Gastroesophageal sphincter (tissue), 4 donors: ENCODE data around the gene GABRB3. TPM values are rescaled to one million over a fixed set of nuclear protein-coding genes. Genes with fewer than 3 reads are reported as not detected.

ENCODE experiments used
- ATAC-seq: fragments of 150-250 bp; one replicate; pipeline ENCODE4 v1.9.1; 2016; ENCODE audit warnings: mild to moderate bottlenecking, moderate library complexity
- H3K27ac ChIP-seq, 4 donors: fragments of 200-600 bp; sonication (generic) in 3 of 4; 1 replicate in 3 of 4; 2 replicates in 1 of 4; pipeline ENCODE4 v1.5.1; 2016 to 2019
- H3K27me3 ChIP-seq: fragments of 200-600 bp; sonication (generic); one replicate; pipeline ENCODE4 v1.5.1; 2019
- H3K36me3 ChIP-seq, 2 donors: fragments of 200-600 bp; sonication (generic); one replicate each; pipeline ENCODE4 v1.5.1; 2019; ENCODE audit warnings: control low read depth in 1 of 2
- H3K4me1 ChIP-seq, 3 donors: fragments of 200-600 bp; sonication (generic); 1 replicate in 2 of 3; 2 replicates in 1 of 3; pipeline ENCODE4 v1.5.1; 2016 to 2019; ENCODE audit warnings: control low read depth in 2 of 3
- H3K4me3 ChIP-seq, 2 donors: fragments of 200-600 bp; sonication (generic); one replicate each; pipeline ENCODE4 v1.5.1; 2019; ENCODE audit warnings: mild to moderate bottlenecking in 1 of 2, moderate library complexity in 1 of 2
- H3K9me3 ChIP-seq, 3 donors: fragments of 200-600 bp; sonication (generic); one replicate each; pipeline ENCODE4 v1.5.1; 2017 to 2019; ENCODE audit warnings: control low read depth in 2 of 3
- EP300 ChIP-seq: sonication (generic); formaldehyde crosslinking; IDR thresholded peaks from one replicate; pipeline ENCODE4 v1.6.1; 2017; ENCODE audit warnings: antibody characterized with exemption, mild to moderate bottlenecking
- POLR2A ChIP-seq, 2 donors: fragments of 450-650 bp; IDR thresholded peaks; one replicate each; pipeline ENCODE4 v1.6.1; 2017; ENCODE audit warnings: antibody characterized with exemption in 2 of 2, mild to moderate bottlenecking in 2 of 2, moderate library complexity in 1 of 2
- POLR2AphosphoS5 ChIP-seq: sonication (generic); formaldehyde crosslinking; IDR thresholded peaks from one replicate; pipeline ENCODE4 v1.6.1; 2017; ENCODE audit warnings: antibody characterized with exemption
- WGBS, 2 donors: methylation state at CpG; one replicate each; pipeline ENCODE4 v1.1.5; 2018; ENCODE audit warnings: low coverage in 1 of 2; 5-methylcytosine and 5-hydroxymethylcytosine counted together
- total RNA-seq, 4 donors: library from RNA; depleted of rRNA; stranded (reverse); fragments of >200 nt; gene quantifications; one replicate each; pipeline ENCODE4 v1.1.0, GENCODE V29; 2016
- TF ChIP-seq, protein P1 (sequence below), 4 experiments: fragments of 200-600 bp in 2 of 4; fragments of 450-650 bp in 2 of 4; sonication (generic) in 1 of 4; IDR thresholded peaks; one replicate each; pipeline ENCODE4 v1.5.1; 2017 to 2019; ENCODE audit warnings: antibody characterized with exemption in 4 of 4, mild to moderate bottlenecking in 2 of 4, moderate library complexity in 2 of 4

GABRB3 gene
- total RNA-seq, 4 donors from 2014 or later, result 2.4 to 4.3 (median 3.6) TPM

DNA sequence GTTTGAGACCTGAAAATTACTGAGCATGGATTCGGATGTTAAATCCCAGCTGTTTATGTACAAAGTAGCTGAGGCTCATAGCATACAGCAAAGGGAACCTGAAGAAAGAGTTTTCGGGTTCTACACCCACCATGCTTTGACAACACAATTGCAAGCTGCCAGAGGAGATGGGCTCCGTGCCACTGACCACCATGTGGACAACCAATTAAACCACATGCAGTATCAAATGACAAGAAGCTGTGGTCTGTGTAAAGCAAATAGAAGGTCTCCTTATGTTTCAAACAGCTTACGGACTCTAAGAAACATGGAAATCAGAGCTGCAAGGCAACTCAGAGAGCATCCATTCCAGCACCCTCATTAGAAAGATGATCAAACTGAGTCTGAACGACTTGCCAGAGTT is 12.9 kb downstream of the GABRB3 start:
- Histone ChIP-seq H3K4me1 (no peaks in the 10 kb centered on the region), H3K27ac (no peak overlapping the region), H3K4me3 (no peak overlapping the region), H3K27me3 (no peaks in the 10 kb centered on the region), H3K9me3 (no peaks in the 10 kb centered on the region), H3K36me3 (no peaks in the 10 kb centered on the region)
- no peak for ATAC-seq
- TF ChIP-seq POLR2AphosphoS5 (no peak), EP300 (no peak)
- 62 to 68% methylated on average over 5 of the region's 5 CpGs for WGBS, 2 donors

DNA sequence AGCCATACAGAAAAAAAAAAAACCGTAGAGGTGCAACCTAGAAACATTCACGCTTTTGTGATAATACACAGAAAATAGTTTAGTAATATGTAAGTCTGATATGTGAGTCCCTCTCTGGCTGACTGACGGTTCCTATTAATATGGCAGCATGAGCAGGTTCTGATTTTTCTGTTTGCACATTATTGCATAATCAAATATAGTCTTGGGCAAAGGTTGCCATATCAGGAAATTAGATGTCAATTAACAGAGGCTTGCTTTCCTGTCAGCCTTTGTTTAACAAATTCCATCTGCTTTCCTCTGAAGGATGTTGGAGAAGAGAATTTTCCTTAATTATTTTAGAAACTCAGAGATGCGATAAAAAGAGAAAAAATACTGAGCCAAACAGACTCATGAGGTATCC is 14.8 kb downstream of the GABRB3 start:
- ATAC-seq, result no peak
- Histone ChIP-seq H3K27ac (no peak overlapping the region), H3K4me1 (no peaks in the 10 kb centered on the region), H3K4me3 (no peak overlapping the region), H3K27me3 (no peaks in the 10 kb centered on the region), H3K36me3 (no peaks in the 10 kb centered on the region), H3K9me3 (no peaks in the 10 kb centered on the region)
- WGBS, 2 donors, result 46 to 69% methylated on average over 3 to 4 of the region's 4 CpGs
- no peak for TF ChIP-seq POLR2AphosphoS5
- no peak for TF ChIP-seq POLR2A (IDR thresholded peaks at IDR 0.05)
- TF ChIP-seq, protein P1, sequence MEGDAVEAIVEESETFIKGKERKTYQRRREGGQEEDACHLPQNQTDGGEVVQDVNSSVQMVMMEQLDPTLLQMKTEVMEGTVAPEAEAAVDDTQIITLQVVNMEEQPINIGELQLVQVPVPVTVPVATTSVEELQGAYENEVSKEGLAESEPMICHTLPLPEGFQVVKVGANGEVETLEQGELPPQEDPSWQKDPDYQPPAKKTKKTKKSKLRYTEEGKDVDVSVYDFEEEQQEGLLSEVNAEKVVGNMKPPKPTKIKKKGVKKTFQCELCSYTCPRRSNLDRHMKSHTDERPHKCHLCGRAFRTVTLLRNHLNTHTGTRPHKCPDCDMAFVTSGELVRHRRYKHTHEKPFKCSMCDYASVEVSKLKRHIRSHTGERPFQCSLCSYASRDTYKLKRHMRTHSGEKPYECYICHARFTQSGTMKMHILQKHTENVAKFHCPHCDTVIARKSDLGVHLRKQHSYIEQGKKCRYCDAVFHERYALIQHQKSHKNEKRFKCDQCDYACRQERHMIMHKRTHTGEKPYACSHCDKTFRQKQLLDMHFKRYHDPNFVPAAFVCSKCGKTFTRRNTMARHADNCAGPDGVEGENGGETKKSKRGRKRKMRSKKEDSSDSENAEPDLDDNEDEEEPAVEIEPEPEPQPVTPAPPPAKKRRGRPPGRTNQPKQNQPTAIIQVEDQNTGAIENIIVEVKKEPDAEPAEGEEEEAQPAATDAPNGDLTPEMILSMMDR (IDR thresholded peaks at IDR 0.05), result no peak

DNA sequence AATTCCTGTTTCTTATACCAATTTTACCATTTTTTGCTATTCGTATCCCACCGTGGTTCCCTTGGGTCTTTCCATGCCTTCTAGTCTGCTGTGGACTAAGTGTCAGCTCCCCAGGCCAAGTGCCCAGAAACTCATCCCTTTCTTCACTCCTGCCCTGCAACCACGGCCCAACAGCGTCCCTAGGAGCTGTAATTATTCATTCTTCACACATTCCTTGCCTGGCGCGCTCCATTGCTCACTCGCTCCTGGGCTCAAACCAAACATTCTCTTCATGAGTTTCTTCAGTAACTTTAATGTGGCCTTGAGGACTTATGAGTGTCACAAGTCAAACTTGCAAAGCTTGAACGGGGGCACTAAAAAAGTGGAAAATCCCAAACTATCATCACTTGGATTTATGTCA is 15.7 kb downstream of the GABRB3 start:
- TF ChIP-seq, protein P1 (IDR thresholded peaks at IDR 0.05), result no peak
- TF ChIP-seq POLR2AphosphoS5 (no peak), POLR2A (IDR thresholded peaks at IDR 0.05) (no peak), EP300 (no peak)
- Histone ChIP-seq H3K9me3 (no peaks in the 10 kb centered on the region), H3K27ac (no peak overlapping the region), H3K4me1 (no peaks in the 10 kb centered on the region), H3K27me3 (peaks cover 4% of the 10 kb centered on the region), H3K4me3 (no peak overlapping the region), H3K36me3 (no peaks in the 10 kb centered on the region)
- ATAC-seq, result no peak
- WGBS, 2 donors, result 49 to 68% methylated on average over 5 to 8 of the region's 8 CpGs

DNA sequence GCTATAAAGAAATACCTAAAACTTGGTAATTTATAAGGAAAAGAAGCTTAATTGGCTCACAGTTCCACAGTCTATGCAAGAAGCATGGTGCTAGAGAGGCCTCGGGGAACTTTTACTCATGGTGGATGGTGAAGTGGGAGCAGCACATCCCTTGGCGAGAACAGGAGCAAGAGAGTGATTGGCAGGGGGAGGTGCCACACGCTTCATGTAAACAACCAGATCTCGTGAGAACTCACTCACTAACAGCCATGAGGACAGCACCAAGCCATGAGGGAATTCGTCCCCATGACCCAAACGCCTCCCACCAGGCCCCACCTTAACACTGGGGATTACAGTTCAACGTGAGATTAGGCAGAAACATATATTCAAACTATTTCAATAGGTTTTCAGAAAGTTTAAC is 28.0 kb downstream of the GABRB3 start:
- Histone ChIP-seq H3K36me3 (no peaks in the 10 kb centered on the region), H3K9me3 (no peaks in the 10 kb centered on the region), H3K27ac (no peak overlapping the region), H3K4me1 (no peaks in the 10 kb centered on the region), H3K27me3 (peaks cover 6% of the 10 kb centered on the region), H3K4me3 (no peak overlapping the region)
- no peak for TF ChIP-seq EP300
- no peak for TF ChIP-seq POLR2A (IDR thresholded peaks at IDR 0.05)
- TF ChIP-seq, protein P1 (IDR thresholded peaks at IDR 0.05), result no peak
- no peak for TF ChIP-seq POLR2AphosphoS5
- 62 to 66% methylated on average over 3 to 7 of the region's 7 CpGs for WGBS, 2 donors
- ATAC-seq, result no peak

DNA sequence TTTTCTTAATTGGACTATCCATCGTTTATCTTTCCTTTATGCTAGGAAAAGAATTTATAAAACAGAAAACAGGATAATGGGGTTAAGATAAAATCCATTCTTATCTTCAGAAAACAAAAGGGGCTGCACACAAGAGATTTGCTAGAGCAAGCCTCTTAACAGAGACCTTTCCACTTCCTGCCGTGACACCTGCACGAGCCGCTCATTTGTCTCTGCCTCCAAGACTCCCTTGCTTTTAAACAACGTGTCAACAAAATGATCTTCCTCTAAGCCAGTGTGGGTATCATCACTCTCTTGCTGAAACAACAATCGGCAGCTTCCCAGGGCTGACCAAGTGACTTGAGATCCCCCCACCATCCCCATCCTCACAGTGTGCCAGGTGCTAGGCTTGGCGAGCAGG is 33.1 kb downstream of the GABRB3 start:
- H3K36me3 ChIP-seq, result no peaks in the 10 kb centered on the region
- H3K9me3 ChIP-seq, result peaks cover 0 to 5% (median 0%) of the 10 kb centered on the region in 3 donors
- WGBS, 2 donors, result 13 to 20% methylated on average over 4 to 6 of the region's 7 CpGs
- TF ChIP-seq POLR2A (IDR thresholded peaks at IDR 0.05) (no peak), POLR2AphosphoS5 (no peak), EP300 (no peak)
- TF ChIP-seq, protein P1 (IDR thresholded peaks at IDR 0.05), result no peak
- no peak overlapping the region for H3K4me3 ChIP-seq
- no peaks in the 10 kb centered on the region for H3K4me1 ChIP-seq
- no peak overlapping the region for H3K27ac ChIP-seq
- no peaks in the 10 kb centered on the region for H3K27me3 ChIP-seq
- ATAC-seq, result no peak
